ENCODE data around the gene GRIK3. TPM values are rescaled to one million over a fixed set of nuclear protein-coding genes. Genes with fewer than 3 reads are reported as not detected.

Gene GRIK3
- total RNA-seq, 1 experiment from 2014 or later: 5.5 TPM

GRCh38 chr1:36797761-36798160 is 236.6 kb downstream of the GRIK3 start (continued):
- TF ChIP-seq PRDM15 (CRISPR knock-in tag; IDR thresholded peaks at IDR 0.05) (no peak), CDX4 (CRISPR knock-in tag; IDR thresholded peaks at IDR 0.05; ENCODE audit: borderline replicate concordance) (no peak)
- TF ChIP-seq, protein P1, sequence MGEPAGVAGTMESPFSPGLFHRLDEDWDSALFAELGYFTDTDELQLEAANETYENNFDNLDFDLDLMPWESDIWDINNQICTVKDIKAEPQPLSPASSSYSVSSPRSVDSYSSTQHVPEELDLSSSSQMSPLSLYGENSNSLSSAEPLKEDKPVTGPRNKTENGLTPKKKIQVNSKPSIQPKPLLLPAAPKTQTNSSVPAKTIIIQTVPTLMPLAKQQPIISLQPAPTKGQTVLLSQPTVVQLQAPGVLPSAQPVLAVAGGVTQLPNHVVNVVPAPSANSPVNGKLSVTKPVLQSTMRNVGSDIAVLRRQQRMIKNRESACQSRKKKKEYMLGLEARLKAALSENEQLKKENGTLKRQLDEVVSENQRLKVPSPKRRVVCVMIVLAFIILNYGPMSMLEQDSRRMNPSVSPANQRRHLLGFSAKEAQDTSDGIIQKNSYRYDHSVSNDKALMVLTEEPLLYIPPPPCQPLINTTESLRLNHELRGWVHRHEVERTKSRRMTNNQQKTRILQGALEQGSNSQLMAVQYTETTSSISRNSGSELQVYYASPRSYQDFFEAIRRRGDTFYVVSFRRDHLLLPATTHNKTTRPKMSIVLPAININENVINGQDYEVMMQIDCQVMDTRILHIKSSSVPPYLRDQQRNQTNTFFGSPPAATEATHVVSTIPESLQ (CRISPR knock-in tag; IDR thresholded peaks at IDR 0.05): no peak
- TF ChIP-seq, protein P2, sequence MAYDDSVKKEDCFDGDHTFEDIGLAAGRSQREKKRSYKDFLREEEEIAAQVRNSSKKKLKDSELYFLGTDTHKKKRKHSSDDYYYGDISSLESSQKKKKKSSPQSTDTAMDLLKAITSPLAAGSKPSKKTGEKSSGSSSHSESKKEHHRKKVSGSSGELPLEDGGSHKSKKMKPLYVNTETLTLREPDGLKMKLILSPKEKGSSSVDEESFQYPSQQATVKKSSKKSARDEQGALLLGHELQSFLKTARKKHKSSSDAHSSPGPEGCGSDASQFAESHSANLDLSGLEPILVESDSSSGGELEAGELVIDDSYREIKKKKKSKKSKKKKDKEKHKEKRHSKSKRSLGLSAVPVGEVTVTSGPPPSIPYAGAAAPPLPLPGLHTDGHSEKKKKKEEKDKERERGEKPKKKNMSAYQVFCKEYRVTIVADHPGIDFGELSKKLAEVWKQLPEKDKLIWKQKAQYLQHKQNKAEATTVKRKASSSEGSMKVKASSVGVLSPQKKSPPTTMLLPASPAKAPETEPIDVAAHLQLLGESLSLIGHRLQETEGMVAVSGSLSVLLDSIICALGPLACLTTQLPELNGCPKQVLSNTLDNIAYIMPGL (CRISPR knock-in tag; IDR thresholded peaks at IDR 0.05): no peak

- Mint-ChIP-seq H3K4me1 (0 out of 2 replicates have a peak, but pooled peaks cover 2% of the 10 kb centered on the region), H3K4me3 (no peak overlapping the region), H3K27me3 (ENCODE audit: low read depth) (peaks cover 4% of the 10 kb centered on the region; the same call in 1 of the 2 replicates), H3K27ac (no peak overlapping the region), H3K36me3 (no peaks in the 10 kb centered on the region), H3K9me3 (peaks cover 11% of the 10 kb centered on the region; the same call in 1 of the 2 replicates)
- DNase-seq (ENCODE audit: low spot score) (no peak), ATAC-seq (no peak)
- ChIA-PET POLR2A (no interaction called here), CTCF (no interaction called here)
- TF ChIP-seq JUN (CRISPR knock-in tag; IDR thresholded peaks at IDR 0.05) (no peak), CTCF (IDR thresholded peaks at IDR 0.05) (no peak), TP53 (CRISPR knock-in tag; IDR thresholded peaks at IDR 0.05) (no peak), FOXK1 (CRISPR knock-in tag; IDR thresholded peaks at IDR 0.05) (no peak), SMAD3 (CRISPR knock-in tag; IDR thresholded peaks at IDR 0.05; ENCODE audit: borderline replicate concordance) (no peak), USF2 (CRISPR knock-in tag; IDR thresholded peaks at IDR 0.05) (no peak), ATF2 (CRISPR knock-in tag; IDR thresholded peaks at IDR 0.05; ENCODE audit: borderline replicate concordance, low read depth) (no peak), ERG (CRISPR knock-in tag; IDR thresholded peaks at IDR 0.05) (no peak), FOXP1 (CRISPR knock-in tag; IDR thresholded peaks at IDR 0.05; ENCODE audit: borderline replicate concordance) (no peak), GRHL2 (CRISPR knock-in tag; IDR thresholded peaks at IDR 0.05; ENCODE audit: insufficient replicate concordance, severe bottlenecking) (no peak), SOX15 (CRISPR knock-in tag; IDR thresholded peaks at IDR 0.05) (no peak), ZBTB21 (CRISPR knock-in tag; IDR thresholded peaks at IDR 0.05; ENCODE audit: borderline replicate concordance) (no peak), TCF7 (CRISPR knock-in tag; IDR thresholded peaks at IDR 0.05; ENCODE audit: low read depth) (no peak), ZBTB43 (CRISPR knock-in tag; IDR thresholded peaks at IDR 0.05) (no peak), ZNF138 (CRISPR knock-in tag; conservative IDR thresholded peaks at IDR 0.05) (no peak), GTF2I (CRISPR knock-in tag; conservative IDR thresholded peaks at IDR 0.05) (no peak)
- TF ChIP-seq, protein P3, sequence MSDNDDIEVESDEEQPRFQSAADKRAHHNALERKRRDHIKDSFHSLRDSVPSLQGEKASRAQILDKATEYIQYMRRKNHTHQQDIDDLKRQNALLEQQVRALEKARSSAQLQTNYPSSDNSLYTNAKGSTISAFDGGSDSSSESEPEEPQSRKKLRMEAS (CRISPR knock-in tag; IDR thresholded peaks at IDR 0.05): no peak
Measured at GRCh38 chr1:36796733-36797132, 237.6 kb downstream of the GRIK3 start.

Data from WTC11 (cell line).